Activated T-cell treated with anti-CD3 and anti-CD28 coated beads for 24 hours (primary cell): ENCODE data around the gene PIEZO1.
"Not testable (repeated sequence)": the region's sequence is repeated elsewhere in the genome, so short reads cannot be mapped to it uniquely, and the experiment has no call there.

Source experiments
- DNase-seq: peaks from one replicate; pipeline ENCODE4 v3.0.0-alpha.2; 2020; ENCODE audit warnings: low read depth

The PIEZO1 gene, protein sequence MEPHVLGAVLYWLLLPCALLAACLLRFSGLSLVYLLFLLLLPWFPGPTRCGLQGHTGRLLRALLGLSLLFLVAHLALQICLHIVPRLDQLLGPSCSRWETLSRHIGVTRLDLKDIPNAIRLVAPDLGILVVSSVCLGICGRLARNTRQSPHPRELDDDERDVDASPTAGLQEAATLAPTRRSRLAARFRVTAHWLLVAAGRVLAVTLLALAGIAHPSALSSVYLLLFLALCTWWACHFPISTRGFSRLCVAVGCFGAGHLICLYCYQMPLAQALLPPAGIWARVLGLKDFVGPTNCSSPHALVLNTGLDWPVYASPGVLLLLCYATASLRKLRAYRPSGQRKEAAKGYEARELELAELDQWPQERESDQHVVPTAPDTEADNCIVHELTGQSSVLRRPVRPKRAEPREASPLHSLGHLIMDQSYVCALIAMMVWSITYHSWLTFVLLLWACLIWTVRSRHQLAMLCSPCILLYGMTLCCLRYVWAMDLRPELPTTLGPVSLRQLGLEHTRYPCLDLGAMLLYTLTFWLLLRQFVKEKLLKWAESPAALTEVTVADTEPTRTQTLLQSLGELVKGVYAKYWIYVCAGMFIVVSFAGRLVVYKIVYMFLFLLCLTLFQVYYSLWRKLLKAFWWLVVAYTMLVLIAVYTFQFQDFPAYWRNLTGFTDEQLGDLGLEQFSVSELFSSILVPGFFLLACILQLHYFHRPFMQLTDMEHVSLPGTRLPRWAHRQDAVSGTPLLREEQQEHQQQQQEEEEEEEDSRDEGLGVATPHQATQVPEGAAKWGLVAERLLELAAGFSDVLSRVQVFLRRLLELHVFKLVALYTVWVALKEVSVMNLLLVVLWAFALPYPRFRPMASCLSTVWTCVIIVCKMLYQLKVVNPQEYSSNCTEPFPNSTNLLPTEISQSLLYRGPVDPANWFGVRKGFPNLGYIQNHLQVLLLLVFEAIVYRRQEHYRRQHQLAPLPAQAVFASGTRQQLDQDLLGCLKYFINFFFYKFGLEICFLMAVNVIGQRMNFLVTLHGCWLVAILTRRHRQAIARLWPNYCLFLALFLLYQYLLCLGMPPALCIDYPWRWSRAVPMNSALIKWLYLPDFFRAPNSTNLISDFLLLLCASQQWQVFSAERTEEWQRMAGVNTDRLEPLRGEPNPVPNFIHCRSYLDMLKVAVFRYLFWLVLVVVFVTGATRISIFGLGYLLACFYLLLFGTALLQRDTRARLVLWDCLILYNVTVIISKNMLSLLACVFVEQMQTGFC (N-terminal part only)

GRCh38 chr16:88785106-88785924 lies at the start of gene PIEZO1:
TSS of gene PIEZO1 (minus strand) at chr16:88785220. CDS start at chr16:88784964, 256 bp downstream.
- DNase-seq, result peak; percentile 65

DNA sequence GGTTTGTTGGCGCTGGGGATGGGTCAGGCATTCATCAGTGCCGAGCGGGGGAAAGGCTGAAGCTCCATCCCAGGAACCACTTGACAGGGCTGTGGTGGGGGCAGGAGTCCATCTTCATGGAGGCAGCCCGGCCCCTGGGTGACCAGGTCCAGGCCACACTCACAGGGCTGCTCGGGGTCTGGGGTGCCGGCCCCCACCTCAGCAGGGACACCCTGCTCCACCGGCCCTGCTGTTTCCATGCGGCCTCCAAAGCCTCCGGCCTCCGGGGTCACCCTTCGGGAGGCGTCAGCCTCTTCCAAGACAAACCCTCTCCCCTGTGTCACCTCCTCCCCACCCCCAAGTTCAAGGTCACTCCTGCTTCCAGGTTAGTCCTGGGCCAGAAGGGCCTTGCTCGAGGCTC lies 49.6 kb upstream of the PIEZO1 start:
- DNase-seq, result no peak

- DNase-seq, result no peak
These were observed 48.1 kb upstream of the PIEZO1 start for GRCh38 chr16:88833086-88833485.

DNA sequence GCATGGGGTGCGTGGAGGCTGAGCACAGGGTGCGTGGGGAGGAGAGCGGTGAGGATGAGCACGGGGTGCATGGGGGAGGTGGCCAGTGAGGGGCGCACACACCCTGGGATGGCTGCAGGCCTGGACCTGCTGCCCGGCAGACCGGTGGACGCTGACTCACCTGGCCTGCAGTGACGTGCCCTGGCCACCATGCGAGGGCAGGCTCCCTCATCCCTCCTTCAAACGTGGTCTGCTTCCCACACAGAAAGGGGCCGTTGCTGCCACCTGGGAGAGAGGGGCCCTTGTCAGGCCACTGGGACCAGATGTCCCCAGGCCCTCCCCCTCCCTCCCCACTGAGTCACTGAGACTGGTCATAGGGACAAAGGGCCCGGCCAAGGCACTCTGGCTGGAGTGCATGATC lies 46.8 kb upstream of the PIEZO1 start:
- DNase-seq, result no peak

DNA sequence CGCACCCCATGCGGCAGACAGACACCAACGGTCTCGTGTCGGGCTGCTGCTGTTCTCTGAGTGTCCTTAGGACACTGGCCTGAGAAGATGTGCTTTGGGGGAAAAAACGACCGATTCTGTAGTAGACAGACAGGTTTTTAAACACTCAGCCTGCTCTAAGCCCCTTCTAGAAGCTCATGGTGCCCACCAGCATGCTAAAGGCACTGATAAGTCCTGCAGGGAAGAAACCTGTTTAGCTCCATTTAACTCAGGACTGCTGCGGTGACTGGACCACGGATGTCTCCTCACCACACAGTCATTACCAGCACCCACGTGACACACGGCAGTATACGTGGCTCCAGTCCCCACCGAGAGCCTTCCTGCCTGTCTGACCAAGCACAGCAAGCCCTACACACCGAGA lies 45.8 kb upstream of the PIEZO1 start:
- no peak for DNase-seq

DNA sequence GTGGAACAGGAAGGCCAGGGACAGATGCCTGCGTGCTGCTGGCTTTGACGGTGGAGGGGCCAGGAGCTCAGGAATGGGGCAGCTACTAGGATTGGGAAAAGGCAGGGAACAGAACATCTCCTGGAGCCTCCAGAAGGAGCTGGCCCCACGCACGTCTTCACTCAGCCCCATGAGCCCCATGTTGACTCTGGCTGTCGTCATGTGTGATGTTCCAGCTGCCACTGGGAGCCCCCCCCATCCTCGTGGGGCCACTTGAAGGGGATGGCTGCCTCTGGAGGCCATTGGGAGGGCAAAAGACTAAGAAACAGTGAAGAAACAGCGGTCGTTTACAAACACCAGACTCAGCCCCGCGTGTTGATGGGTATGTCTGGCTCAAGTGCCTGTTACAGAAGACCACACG lies 45.2 kb upstream of the PIEZO1 start:
- no peak for DNase-seq

DNA sequence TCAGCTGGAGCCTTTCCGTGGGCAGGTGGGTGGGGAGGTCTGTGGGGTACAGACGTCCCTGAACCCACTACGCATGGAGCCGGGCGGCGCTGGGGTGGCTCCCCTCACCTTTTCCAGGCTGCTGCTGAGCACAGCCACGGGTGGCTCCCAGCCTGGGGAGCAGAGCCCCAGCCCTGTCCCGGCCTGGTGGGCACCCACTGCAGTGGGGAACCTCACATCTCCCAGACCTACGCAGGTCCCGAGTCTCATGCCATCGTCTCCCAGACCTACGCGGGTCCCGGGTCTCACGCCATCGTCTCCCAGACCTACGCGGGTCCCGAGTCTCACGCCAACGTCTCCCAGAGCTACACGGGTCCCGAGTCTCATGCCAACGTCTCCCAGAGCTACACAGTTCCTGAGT lies 43.7 kb upstream of the PIEZO1 start:
- DNase-seq, result no peak

DNA sequence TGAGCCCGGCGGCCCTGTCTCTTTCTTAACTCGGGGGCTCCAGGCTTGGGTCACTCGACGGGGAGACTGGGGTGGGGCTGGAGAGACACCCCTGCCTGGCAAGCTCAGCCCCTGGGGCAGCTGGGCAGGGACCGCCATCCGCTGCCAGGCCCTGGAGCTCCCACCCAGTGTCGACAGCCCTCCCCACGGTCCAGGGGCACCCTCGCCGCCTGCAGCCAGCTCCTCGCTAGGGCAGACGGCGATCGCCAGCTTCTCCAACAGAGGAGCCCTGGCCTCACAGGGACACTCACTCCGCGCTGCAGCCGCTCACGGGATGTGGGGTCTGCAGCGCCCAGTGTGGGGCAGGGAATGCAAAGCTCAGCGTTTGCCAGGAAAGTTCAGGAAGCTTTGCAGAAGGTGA lies 42.7 kb upstream of the PIEZO1 start:
- DNase-seq, result no peak

GRCh38 chr16:88826070-88826840 lies 41.2 kb upstream of the PIEZO1 start:
- no peak for DNase-seq

GRCh38 chr16:88825146-88825545 lies 40.1 kb upstream of the PIEZO1 start:
- DNase-seq, result no peak

DNA sequence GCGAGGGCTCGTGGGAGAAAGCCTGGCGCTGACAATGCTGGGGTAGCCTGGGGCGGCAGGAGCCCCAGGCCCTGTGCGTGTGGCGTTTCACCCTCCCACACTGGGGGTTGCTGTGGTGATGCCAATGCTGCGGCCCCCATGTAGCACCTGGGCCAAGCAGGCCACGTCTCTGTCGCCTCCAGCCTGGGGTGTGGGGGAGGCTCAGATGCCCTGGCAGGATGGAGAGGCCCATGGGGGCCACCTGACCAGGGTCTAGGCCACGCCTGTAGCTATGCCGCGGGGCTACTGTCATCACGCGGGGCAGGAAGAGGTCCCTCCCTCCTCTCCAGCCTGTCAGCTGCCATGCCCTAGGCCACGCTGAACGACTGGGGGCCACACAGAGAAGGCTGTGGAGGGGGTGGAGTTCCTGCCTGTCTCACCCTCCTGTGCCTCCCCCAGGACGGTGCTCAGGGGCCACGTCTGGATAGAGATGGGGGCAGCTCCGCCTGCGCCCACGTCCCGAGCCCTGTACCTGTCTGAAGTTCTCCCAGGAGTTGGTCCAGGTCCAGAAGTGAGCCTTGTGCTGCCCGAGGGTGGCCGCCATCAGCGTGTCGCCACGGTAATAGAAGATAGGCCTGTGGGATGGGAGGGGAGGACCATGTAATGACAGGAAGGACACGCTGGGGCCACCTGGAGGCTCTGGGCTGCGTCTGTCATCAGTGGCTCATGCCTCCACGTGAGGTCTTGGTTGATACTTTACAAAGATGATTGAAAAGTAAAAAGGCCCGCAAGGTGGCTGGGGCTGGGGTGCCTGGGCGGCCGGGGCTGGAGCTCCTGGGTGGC lies 39.4 kb upstream of the PIEZO1 start:
- no peak for DNase-seq

GRCh38 chr16:88823646-88824045 lies 38.6 kb upstream of the PIEZO1 start:
- DNase-seq, result not testable (repeated sequence)

DNA sequence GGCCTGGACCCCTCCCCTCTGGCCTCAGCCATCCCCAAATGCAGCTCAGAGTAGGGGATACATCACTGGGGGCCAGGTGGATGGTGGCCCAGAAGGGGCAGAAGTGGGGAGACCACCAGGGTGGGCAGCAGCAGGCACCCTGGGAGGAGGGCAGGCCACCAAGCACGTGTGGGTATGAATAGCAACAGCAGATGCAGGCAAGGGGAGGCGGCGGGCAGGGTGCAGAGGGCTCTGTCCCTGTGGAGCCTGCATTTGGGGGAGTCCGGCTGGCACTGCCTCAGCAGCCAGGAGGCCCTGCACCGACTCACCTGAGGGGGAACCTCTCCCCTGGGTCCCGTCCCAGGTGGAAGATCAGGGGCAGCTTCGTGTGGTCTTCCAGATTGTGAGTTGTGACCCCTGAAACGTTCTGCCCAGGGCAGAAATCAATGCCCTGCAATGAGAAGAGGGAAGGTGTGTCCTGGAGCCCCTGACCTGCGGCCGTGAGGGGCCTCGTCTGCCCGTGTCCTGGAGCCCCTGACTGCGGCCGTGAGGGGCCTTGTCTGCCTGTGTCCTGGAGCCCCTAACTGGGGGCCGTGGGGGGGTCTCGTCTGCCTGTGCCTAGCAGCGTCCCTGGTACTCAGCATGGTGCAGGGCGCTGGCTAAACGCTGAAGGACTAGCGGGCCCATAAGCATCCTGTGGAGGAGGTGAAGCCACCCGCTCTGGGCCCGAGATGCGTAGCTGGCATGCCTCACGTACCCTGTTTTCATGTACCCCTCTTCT lies 37.4 kb upstream of the PIEZO1 start:
- no peak for DNase-seq

DNA sequence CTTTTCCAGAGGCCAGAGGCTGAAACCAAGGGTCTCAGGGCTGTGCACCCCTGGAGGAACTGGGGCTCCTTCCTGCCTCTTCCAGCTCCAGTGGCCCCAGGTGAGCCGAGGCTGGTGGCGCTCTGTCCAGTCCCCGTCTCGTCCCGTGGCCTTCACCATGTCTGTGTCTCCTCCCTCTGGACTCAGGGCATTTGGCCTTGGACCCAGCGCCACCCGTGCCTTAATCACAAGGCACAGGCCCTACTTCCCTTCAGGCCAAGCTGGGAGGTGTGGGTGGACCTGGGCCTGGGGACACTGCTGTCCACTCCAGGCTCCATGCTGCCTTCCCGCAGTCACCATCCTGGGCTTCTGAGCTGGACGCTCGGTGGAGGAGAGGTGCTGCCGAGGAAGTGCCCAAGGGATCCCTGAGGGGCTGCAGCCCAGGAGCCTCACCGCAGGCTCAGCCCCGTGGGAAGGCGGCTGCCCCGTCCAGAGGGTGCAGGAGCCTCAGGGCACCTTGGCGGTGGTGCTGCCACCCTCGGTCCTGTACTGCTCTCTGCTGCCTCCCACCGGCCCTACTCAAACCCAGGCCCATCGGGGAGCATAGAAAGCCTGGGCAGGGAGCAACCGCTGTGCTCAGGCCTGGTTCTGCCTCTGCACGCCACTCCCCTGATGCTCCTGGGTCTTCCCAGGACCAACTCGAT lies 36.3 kb upstream of the PIEZO1 start:
- no peak for DNase-seq

DNA sequence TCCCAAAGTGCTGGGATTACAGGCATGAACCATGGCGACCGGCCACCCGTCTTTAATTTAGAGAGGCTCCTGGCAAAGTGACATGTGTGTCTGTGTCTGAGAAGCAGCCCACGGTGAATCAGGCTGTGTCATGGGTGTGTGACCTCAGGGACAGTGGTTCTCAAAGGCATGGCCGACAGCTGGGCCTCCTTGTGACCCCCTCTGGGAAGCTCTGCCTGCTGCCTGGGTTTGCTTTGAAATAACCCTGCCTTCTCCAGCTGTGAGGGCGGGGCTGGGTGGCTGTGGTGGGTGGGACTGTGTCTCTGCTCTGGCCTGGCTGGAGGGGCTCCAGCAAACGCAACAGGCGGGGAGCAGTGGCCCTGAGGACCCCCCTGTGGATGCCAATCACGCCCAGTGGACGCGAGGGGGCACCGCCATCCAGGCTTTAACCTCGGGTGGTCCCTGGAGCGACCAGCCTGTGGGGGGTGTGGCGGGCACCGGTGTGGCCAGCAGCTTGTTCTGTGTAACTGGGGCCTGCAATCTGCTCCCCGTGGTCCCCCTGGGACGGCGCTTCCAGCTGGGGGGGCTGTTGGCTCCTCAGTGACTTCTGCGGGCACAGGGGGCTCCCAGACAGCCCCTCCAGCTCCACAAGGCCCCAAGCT lies 35.5 kb upstream of the PIEZO1 start:
- DNase-seq, result no peak

- no peak for DNase-seq
These were observed 34.1 kb upstream of the PIEZO1 start for GRCh38 chr16:88819126-88819525.

DNA sequence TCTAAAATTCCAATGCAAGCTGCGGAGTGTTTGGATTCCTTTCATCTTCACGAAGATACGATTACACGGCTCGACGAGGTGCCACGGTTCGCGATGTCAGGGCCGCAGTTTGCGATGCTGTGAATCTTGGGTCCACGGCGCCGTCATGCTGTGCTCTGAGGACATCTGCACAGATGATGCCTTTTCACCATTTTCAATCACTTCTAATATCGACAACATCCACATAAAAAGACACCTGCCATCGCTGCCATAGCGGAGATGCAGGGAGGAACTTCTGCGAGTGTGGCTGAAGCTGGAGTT lies 33.5 kb upstream of the PIEZO1 start:
- DNase-seq, result no peak
